WTC11 (cell line): Measurements from ENCODE around the gene STRN3. TPM values are rescaled to one million over a fixed set of nuclear protein-coding genes. Genes with fewer than 3 reads are reported as not detected.
A peak's percentile ranks its signal among the peaks of the same experiment; 100 is the strongest.

Source experiments
- ATAC-seq: fragments of 200-7000 bp; cut with Tn5 transposase; 2 replicates; pipeline ENCODE4 v1.10.0; 2021; ENCODE audit warnings: mild to moderate bottlenecking, moderate library complexity
- CTCF ChIA-PET: fragments of 300-600 bp; sonication (Branson Sonifier 250); formaldehyde crosslinking; loops from one replicate; lab custom pipeline; 2021; ENCODE audit warnings: antibody characterized with exemption; lab: Charles Lee
- POLR2A ChIA-PET: fragments of 350-600 bp; sonication (Branson Sonifier 250); formaldehyde crosslinking; loops from one replicate; lab custom pipeline; 2021; ENCODE audit warnings: antibody characterized with exemption; lab: Charles Lee
- DNase-seq: peaks from one replicate; pipeline ENCODE4 v3.0.0; 2021; ENCODE audit warnings: low spot score
- H3K27ac Mint-ChIP-seq: 2 replicates; pipeline ENCODE4 v1.8.0; 2021; ENCODE audit warnings: mixed read lengths
- H3K27me3 Mint-ChIP-seq: 2 replicates; pipeline ENCODE4 v1.8.0; 2021; ENCODE audit warnings: low read depth, mild to moderate bottlenecking, moderate library complexity, mixed read lengths
- H3K36me3 Mint-ChIP-seq: 2 replicates; pipeline ENCODE4 v1.8.0; 2021; ENCODE audit warnings: mixed read lengths
- H3K4me1 Mint-ChIP-seq: 2 replicates; pipeline ENCODE4 v1.8.0; 2022; ENCODE audit warnings: mixed read lengths
- H3K4me3 Mint-ChIP-seq: 2 replicates; pipeline ENCODE4 v1.8.0; 2021; ENCODE audit warnings: mild to moderate bottlenecking, moderate library complexity, mixed read lengths
- H3K9me3 Mint-ChIP-seq: 2 replicates; pipeline ENCODE4 v1.8.0; 2021; ENCODE audit warnings: mixed read lengths
- FOXP1 ChIP-seq: sonication (generic); formaldehyde crosslinking; IDR thresholded peaks from 2 replicates; pipeline ENCODE4 v1.8.0; 2022; ENCODE audit warnings: missing genetic modification reagents, mild to moderate bottlenecking, moderate library complexity, borderline replicate concordance
- GABPB1 ChIP-seq: sonication (generic); formaldehyde crosslinking; IDR thresholded peaks from 2 replicates; pipeline ENCODE4 v1.8.1; 2023; ENCODE audit warnings: mild to moderate bottlenecking, missing genetic modification reagents
- MXD4 ChIP-seq: fragments of 250-450 bp; sonication (Bioruptor Pico); IDR thresholded peaks from 2 replicates; pipeline ENCODE4 v1.8.0; 2021; ENCODE audit warnings: mild to moderate bottlenecking, moderate library complexity, borderline replicate concordance
- NFE2L1 ChIP-seq: sonication (generic); formaldehyde crosslinking; IDR thresholded peaks from 2 replicates; pipeline ENCODE4 v1.8.1; 2023; ENCODE audit warnings: missing genetic modification reagents
- OVOL2 ChIP-seq: fragments of 250-450 bp; sonication (Bioruptor Pico); IDR thresholded peaks from 2 replicates; pipeline ENCODE4 v1.9.0; 2021; ENCODE audit warnings: mild to moderate bottlenecking, borderline replicate concordance
- RELA ChIP-seq: sonication (generic); formaldehyde crosslinking; IDR thresholded peaks from 2 replicates; pipeline ENCODE4 v1.8.1; 2022; ENCODE audit warnings: missing genetic modification reagents, mild to moderate bottlenecking, borderline replicate concordance
- SOX15 ChIP-seq: fragments of 250-450 bp; sonication (Bioruptor Pico); IDR thresholded peaks from 2 replicates; pipeline ENCODE4 v1.9.0; 2021; ENCODE audit warnings: mild to moderate bottlenecking
- ZNF416 ChIP-seq: fragments of 250-450 bp; sonication (Bioruptor Pico); IDR thresholded peaks from 2 replicates; pipeline ENCODE4 v1.9.0; 2021; ENCODE audit warnings: mild to moderate bottlenecking, inconsistent platforms
- total RNA-seq: library from RNA; stranded (reverse); gene quantifications from 3 replicates; pipeline ENCODE4 v1.2.3, GENCODE V29; 2021
- TF ChIP-seq, protein P1 (sequence below): fragments of 250-450 bp; sonication (Bioruptor Pico); IDR thresholded peaks from 2 replicates; pipeline ENCODE4 v1.9.0; 2021; ENCODE audit warnings: mild to moderate bottlenecking
- TF ChIP-seq, protein P2 (sequence below): fragments of 250-450 bp; sonication (Bioruptor Pico); IDR thresholded peaks from 2 replicates; pipeline ENCODE4 v1.9.0; 2021; ENCODE audit warnings: moderate library complexity, mild to moderate bottlenecking, inconsistent platforms, borderline replicate concordance
- TF ChIP-seq, protein P3 (sequence below): sonication (generic); formaldehyde crosslinking; IDR thresholded peaks from 2 replicates; pipeline ENCODE4 v1.8.1; 2022; ENCODE audit warnings: mild to moderate bottlenecking, missing genetic modification reagents, moderate library complexity, borderline replicate concordance
- TF ChIP-seq, protein P4 (sequence below): sonication (generic); formaldehyde crosslinking; IDR thresholded peaks from 2 replicates; pipeline ENCODE4 v1.8.1; 2022; ENCODE audit warnings: missing genetic modification reagents, borderline replicate concordance
- TF ChIP-seq, protein P5 (sequence below): sonication (generic); formaldehyde crosslinking; IDR thresholded peaks from 2 replicates; pipeline ENCODE4 v1.8.0; 2023; ENCODE audit warnings: missing genetic modification reagents, mild to moderate bottlenecking, borderline replicate concordance
- TF ChIP-seq, protein P6 (sequence below): sonication (generic); formaldehyde crosslinking; IDR thresholded peaks from 2 replicates; pipeline ENCODE4 v1.8.1; 2022; ENCODE audit warnings: mild to moderate bottlenecking, moderate library complexity, missing genetic modification reagents
- TF ChIP-seq, protein P7 (sequence below): sonication (generic); formaldehyde crosslinking; IDR thresholded peaks from 2 replicates; pipeline ENCODE4 v1.8.0; 2023; ENCODE audit warnings: missing genetic modification reagents
- TF ChIP-seq, protein P8 (sequence below): sonication (generic); formaldehyde crosslinking; IDR thresholded peaks from 2 replicates; pipeline ENCODE4 v1.8.0; 2022; ENCODE audit warnings: mild to moderate bottlenecking, missing genetic modification reagents
- TF ChIP-seq, protein P9 (sequence below): fragments of 250-450 bp; sonication (Bioruptor Pico); IDR thresholded peaks from 2 replicates; pipeline ENCODE4 v1.9.0; 2021; ENCODE audit warnings: mild to moderate bottlenecking
- TF ChIP-seq, protein P10 (sequence below): sonication (generic); formaldehyde crosslinking; IDR thresholded peaks from 2 replicates; pipeline ENCODE4 v1.8.0; 2022; ENCODE audit warnings: mild to moderate bottlenecking, missing genetic modification reagents

Gene STRN3
- total RNA-seq, 1 experiment from 2014 or later, result 37.1 TPM

DNA sequence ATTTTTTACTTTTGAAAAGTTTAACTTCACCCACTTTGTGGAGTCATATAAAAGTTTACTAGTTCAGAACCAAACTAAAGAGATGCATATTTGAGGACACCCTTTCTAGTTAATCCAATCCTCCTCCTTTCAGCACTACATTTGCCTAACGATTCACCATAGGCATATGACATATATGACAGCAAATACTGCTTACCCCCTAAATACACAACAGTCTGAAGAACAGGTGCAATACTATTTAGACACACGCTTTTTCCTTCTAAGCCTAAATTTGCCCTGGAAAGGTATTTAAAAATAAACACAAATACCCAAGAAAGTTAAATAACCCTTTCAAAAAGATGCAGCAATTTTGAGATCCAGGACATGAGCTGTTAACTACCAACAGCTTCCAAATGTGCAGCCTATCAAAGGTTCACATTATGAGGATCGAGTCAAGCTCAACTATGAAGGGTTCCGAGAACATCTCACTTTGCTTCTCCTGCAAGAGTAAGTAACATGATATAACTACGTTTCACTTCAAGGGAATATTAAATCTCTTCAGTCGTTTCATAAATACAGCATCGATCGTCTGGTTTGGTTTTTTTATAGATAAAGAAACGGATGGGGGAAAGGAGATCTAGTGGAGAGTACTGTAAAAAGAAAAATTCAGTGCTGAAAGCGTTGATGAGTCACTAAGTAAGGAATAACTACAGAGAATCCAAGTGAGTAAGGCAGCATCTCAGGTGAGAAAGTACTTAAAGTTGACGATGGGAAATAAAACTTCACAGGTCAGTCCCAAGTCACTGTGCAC lies 1.4 kb downstream of the STRN3 start:
- POLR2A ChIA-PET, result no interaction called here
- H3K9me3 Mint-ChIP-seq, result no peaks in the 10 kb centered on the region
- H3K4me3 Mint-ChIP-seq, result peak overlapping the region; percentile 89
- TF ChIP-seq, protein P1, sequence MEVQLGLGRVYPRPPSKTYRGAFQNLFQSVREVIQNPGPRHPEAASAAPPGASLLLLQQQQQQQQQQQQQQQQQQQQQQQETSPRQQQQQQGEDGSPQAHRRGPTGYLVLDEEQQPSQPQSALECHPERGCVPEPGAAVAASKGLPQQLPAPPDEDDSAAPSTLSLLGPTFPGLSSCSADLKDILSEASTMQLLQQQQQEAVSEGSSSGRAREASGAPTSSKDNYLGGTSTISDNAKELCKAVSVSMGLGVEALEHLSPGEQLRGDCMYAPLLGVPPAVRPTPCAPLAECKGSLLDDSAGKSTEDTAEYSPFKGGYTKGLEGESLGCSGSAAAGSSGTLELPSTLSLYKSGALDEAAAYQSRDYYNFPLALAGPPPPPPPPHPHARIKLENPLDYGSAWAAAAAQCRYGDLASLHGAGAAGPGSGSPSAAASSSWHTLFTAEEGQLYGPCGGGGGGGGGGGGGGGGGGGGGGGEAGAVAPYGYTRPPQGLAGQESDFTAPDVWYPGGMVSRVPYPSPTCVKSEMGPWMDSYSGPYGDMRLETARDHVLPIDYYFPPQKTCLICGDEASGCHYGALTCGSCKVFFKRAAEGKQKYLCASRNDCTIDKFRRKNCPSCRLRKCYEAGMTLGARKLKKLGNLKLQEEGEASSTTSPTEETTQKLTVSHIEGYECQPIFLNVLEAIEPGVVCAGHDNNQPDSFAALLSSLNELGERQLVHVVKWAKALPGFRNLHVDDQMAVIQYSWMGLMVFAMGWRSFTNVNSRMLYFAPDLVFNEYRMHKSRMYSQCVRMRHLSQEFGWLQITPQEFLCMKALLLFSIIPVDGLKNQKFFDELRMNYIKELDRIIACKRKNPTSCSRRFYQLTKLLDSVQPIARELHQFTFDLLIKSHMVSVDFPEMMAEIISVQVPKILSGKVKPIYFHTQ (CRISPR knock-in tag), result no peak
- TF ChIP-seq, protein P2, sequence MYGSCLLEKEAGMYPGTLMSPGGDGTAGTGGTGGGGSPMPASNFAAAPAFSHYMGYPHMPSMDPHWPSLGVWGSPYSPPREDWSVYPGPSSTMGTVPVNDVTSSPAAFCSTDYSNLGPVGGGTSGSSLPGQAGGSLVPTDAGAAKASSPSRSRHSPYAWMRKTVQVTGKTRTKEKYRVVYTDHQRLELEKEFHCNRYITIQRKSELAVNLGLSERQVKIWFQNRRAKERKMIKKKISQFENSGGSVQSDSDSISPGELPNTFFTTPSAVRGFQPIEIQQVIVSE (CRISPR knock-in tag), result no peak
- TF ChIP-seq FOXP1 (CRISPR knock-in tag) (no peak), ZNF416 (no peak), NFE2L1 (no peak), RELA (CRISPR knock-in tag) (no peak), SOX15 (CRISPR knock-in tag) (no peak), MXD4 (no peak), OVOL2 (CRISPR knock-in tag) (no peak), GABPB1 (CRISPR knock-in tag) (no peak)
- TF ChIP-seq, protein P3, sequence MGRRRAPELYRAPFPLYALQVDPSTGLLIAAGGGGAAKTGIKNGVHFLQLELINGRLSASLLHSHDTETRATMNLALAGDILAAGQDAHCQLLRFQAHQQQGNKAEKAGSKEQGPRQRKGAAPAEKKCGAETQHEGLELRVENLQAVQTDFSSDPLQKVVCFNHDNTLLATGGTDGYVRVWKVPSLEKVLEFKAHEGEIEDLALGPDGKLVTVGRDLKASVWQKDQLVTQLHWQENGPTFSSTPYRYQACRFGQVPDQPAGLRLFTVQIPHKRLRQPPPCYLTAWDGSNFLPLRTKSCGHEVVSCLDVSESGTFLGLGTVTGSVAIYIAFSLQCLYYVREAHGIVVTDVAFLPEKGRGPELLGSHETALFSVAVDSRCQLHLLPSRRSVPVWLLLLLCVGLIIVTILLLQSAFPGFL (CRISPR knock-in tag), result no peak
- TF ChIP-seq, protein P4, sequence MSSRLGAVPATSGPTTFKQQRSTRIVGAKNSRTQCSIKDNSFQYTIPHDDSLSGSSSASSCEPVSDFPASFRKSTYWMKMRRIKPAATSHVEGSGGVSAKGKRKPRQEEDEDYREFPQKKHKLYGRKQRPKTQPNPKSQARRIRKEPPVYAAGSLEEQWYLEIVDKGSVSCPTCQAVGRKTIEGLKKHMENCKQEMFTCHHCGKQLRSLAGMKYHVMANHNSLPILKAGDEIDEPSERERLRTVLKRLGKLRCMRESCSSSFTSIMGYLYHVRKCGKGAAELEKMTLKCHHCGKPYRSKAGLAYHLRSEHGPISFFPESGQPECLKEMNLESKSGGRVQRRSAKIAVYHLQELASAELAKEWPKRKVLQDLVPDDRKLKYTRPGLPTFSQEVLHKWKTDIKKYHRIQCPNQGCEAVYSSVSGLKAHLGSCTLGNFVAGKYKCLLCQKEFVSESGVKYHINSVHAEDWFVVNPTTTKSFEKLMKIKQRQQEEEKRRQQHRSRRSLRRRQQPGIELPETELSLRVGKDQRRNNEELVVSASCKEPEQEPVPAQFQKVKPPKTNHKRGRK (CRISPR knock-in tag), result no peak
- TF ChIP-seq, protein P5, sequence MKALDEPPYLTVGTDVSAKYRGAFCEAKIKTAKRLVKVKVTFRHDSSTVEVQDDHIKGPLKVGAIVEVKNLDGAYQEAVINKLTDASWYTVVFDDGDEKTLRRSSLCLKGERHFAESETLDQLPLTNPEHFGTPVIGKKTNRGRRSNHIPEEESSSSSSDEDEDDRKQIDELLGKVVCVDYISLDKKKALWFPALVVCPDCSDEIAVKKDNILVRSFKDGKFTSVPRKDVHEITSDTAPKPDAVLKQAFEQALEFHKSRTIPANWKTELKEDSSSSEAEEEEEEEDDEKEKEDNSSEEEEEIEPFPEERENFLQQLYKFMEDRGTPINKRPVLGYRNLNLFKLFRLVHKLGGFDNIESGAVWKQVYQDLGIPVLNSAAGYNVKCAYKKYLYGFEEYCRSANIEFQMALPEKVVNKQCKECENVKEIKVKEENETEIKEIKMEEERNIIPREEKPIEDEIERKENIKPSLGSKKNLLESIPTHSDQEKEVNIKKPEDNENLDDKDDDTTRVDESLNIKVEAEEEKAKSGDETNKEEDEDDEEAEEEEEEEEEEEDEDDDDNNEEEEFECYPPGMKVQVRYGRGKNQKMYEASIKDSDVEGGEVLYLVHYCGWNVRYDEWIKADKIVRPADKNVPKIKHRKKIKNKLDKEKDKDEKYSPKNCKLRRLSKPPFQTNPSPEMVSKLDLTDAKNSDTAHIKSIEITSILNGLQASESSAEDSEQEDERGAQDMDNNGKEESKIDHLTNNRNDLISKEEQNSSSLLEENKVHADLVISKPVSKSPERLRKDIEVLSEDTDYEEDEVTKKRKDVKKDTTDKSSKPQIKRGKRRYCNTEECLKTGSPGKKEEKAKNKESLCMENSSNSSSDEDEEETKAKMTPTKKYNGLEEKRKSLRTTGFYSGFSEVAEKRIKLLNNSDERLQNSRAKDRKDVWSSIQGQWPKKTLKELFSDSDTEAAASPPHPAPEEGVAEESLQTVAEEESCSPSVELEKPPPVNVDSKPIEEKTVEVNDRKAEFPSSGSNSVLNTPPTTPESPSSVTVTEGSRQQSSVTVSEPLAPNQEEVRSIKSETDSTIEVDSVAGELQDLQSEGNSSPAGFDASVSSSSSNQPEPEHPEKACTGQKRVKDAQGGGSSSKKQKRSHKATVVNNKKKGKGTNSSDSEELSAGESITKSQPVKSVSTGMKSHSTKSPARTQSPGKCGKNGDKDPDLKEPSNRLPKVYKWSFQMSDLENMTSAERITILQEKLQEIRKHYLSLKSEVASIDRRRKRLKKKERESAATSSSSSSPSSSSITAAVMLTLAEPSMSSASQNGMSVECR (CRISPR knock-in tag), result no peak
- TF ChIP-seq, protein P6, sequence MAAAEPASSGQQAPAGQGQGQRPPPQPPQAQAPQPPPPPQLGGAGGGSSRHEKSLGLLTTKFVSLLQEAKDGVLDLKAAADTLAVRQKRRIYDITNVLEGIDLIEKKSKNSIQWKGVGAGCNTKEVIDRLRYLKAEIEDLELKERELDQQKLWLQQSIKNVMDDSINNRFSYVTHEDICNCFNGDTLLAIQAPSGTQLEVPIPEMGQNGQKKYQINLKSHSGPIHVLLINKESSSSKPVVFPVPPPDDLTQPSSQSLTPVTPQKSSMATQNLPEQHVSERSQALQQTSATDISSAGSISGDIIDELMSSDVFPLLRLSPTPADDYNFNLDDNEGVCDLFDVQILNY, result no peak
- TF ChIP-seq, protein P7, sequence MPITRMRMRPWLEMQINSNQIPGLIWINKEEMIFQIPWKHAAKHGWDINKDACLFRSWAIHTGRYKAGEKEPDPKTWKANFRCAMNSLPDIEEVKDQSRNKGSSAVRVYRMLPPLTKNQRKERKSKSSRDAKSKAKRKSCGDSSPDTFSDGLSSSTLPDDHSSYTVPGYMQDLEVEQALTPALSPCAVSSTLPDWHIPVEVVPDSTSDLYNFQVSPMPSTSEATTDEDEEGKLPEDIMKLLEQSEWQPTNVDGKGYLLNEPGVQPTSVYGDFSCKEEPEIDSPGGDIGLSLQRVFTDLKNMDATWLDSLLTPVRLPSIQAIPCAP (CRISPR knock-in tag), result no peak
- TF ChIP-seq, protein P8, sequence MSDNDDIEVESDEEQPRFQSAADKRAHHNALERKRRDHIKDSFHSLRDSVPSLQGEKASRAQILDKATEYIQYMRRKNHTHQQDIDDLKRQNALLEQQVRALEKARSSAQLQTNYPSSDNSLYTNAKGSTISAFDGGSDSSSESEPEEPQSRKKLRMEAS (CRISPR knock-in tag), result no peak
- TF ChIP-seq, protein P9, sequence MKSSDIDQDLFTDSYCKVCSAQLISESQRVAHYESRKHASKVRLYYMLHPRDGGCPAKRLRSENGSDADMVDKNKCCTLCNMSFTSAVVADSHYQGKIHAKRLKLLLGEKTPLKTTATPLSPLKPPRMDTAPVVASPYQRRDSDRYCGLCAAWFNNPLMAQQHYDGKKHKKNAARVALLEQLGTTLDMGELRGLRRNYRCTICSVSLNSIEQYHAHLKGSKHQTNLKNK (CRISPR knock-in tag), result no peak
- TF ChIP-seq, protein P10, sequence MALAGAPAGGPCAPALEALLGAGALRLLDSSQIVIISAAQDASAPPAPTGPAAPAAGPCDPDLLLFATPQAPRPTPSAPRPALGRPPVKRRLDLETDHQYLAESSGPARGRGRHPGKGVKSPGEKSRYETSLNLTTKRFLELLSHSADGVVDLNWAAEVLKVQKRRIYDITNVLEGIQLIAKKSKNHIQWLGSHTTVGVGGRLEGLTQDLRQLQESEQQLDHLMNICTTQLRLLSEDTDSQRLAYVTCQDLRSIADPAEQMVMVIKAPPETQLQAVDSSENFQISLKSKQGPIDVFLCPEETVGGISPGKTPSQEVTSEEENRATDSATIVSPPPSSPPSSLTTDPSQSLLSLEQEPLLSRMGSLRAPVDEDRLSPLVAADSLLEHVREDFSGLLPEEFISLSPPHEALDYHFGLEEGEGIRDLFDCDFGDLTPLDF (CRISPR knock-in tag), result no peak
- CTCF ChIA-PET, result no interaction called here
- H3K27me3 Mint-ChIP-seq, result no peaks in the 10 kb centered on the region
- peaks cover 40% of the 10 kb centered on the region for H3K4me1 Mint-ChIP-seq
- no peak for ATAC-seq
- H3K36me3 Mint-ChIP-seq, result peaks cover 5% of the 10 kb centered on the region
- peak overlapping the region; percentile 92 for H3K27ac Mint-ChIP-seq
- DNase-seq, result no peak
